Smooth muscle cell (in vitro differentiated cells): ENCODE results near the gene DCAF15. TPM values are rescaled to one million over a fixed set of nuclear protein-coding genes. Genes with fewer than 3 reads are reported as not detected.

ENCODE experiments used
- DNase-seq: peaks from one replicate; lab custom pipeline; 2025; ENCODE audit not compliant: unreplicated experiment; lab: John Stamatoyannopoulos, UW
- H2AFZ ChIP-seq: fragments of 200-600 bp; sonication (generic); 2 replicates; pipeline ENCODE4 v1.6.0; 2016; ENCODE audit warnings: antibody characterized with exemption, low read depth, mild to moderate bottlenecking
- H3F3A ChIP-seq: fragments of 200-600 bp; sonication (generic); 2 replicates; pipeline ENCODE4 v1.6.0; 2017; ENCODE audit warnings: antibody characterized with exemption, low read depth
- H3K27ac ChIP-seq: fragments of 200-600 bp; sonication (generic); 2 replicates; pipeline ENCODE4 v1.5.1; 2016; ENCODE audit warnings: low read depth, mild to moderate bottlenecking
- H3K27me3 ChIP-seq: fragments of 200-600 bp; sonication (generic); 2 replicates; pipeline ENCODE4 v1.6.1; 2016; ENCODE audit warnings: low read depth, mild to moderate bottlenecking
- H3K36me3 ChIP-seq: fragments of 200-600 bp; sonication (generic); 2 replicates; pipeline ENCODE4 v1.5.1; 2016; ENCODE audit warnings: low read depth
- H3K4me1 ChIP-seq: fragments of 200-600 bp; sonication (generic); 2 replicates; pipeline ENCODE4 v1.5.1; 2016; ENCODE audit warnings: low read depth
- H3K4me2 ChIP-seq: fragments of 200-600 bp; sonication (generic); 2 replicates; pipeline ENCODE4 v1.6.0; 2016; ENCODE audit warnings: mild to moderate bottlenecking
- H3K4me3 ChIP-seq: fragments of 200-600 bp; sonication (generic); 2 replicates; pipeline ENCODE4 v1.5.1; 2016; ENCODE audit warnings: mild to moderate bottlenecking
- H3K79me2 ChIP-seq: fragments of 200-600 bp; sonication (generic); 2 replicates; pipeline ENCODE4 v1.6.0; 2016; ENCODE audit warnings: low read depth, mild to moderate bottlenecking
- H3K9ac ChIP-seq: fragments of 200-600 bp; sonication (generic); 2 replicates; pipeline ENCODE4 v1.6.0; 2016; ENCODE audit warnings: low read depth
- H3K9me3 ChIP-seq: fragments of 200-600 bp; sonication (generic); replicated peaks from 2 replicates; pipeline ENCODE4 v1.5.1; 2016; ENCODE audit warnings: low read depth
- H4K20me1 ChIP-seq: fragments of 200-600 bp; sonication (generic); 2 replicates; pipeline ENCODE4 v1.6.0; 2016; ENCODE audit warnings: low read depth
- WGBS: methylation state at CpG from one replicate; pipeline ENCODE4 v1.1.7; 2016; ENCODE audit warnings: low lambda C conversion rate; 5-methylcytosine and 5-hydroxymethylcytosine counted together
- polyA plus RNA-seq: library from polyadenylated mRNA; unstranded; fragments of >200 nt; fragmentation: Nextera tagmentation; extraction: Ambion mirVana; gene quantifications from 2 replicates; pipeline ENCODE4 v1.2.1, GENCODE V29; 2016
- total RNA-seq: library from RNA; depleted of rRNA; stranded (reverse); fragments of >200 nt; gene quantifications from 2 replicates; pipeline ENCODE4 v1.2.3, GENCODE V29; 2014
- TF ChIP-seq, protein P1 (sequence below): fragments of 200-600 bp; sonication (generic); IDR thresholded peaks from 2 replicates; pipeline ENCODE4 v1.5.1; 2017; ENCODE audit warnings: borderline replicate concordance, mild to moderate bottlenecking, antibody characterized with exemption; ENCODE audit not compliant: insufficient read depth, poor library complexity, severe bottlenecking

Gene DCAF15
- total and polyA plus RNA-seq, 2 experiments from 2014 or later, result 12.4 to 27.0 TPM

DNA sequence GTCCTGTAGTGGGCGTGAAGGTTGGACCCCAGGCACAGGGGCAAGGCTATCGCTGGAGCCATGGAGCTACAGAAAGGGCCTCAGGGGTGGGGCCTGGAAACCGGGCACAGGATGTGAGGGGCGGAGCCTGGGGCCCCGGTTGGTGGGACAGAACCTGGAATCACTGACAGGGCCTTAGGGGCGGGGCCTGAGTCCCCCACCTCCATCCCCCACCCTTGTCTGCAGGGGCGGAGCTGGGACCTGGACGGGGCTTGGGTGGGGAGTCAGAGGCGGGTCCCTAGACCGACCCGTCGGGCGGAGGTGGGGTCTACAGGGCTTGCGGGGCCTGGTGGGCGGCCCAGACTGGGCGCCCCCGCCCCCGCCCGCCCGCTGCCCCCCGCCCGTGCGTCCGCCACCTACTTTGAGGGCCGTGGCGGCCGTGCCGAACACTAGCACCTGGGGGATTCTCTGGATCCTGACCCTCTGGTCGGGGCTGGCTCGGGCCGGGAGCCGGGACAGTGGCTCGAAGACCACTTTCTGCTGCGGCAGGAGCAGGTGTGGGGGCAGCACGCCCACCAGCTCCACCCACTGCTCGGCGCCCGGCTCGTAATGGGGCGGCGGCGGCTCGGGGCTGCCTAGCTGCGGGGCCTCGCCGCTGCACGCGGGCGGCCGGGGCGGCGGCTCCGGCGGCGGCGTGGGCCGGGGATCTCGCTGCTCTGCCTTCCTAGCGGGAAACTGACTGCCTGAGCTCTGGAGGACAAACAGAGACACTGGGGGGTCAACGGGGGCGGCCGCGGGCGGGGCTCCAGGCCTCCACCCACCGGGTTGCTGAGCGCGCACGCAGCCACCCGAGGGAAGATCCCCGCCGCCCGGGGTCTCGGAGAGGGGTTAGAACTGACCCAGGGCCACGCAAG, 26.3 kb downstream of the DCAF15 start:
- Histone ChIP-seq H3K9me3 (no peaks in the 10 kb centered on the region), H3K79me2 (no peaks in the 10 kb centered on the region), H3F3A (no peaks in the 10 kb centered on the region), H3K9ac (no peak overlapping the region), H3K4me1 (peaks cover 6% of the 10 kb centered on the region), H4K20me1 (no peaks in the 10 kb centered on the region), H2AFZ (no peak overlapping the region), H3K4me3 (peak overlapping the region; percentile 42), H3K4me2 (peak overlapping the region; percentile 86), H3K27ac (no peak overlapping the region), H3K36me3 (no peaks in the 10 kb centered on the region), H3K27me3 (no peaks in the 10 kb centered on the region)
- DNase-seq, result peak; percentile 58
- 3% methylated on average over 31 of the region's 74 CpGs for WGBS
- TF ChIP-seq, protein P1, sequence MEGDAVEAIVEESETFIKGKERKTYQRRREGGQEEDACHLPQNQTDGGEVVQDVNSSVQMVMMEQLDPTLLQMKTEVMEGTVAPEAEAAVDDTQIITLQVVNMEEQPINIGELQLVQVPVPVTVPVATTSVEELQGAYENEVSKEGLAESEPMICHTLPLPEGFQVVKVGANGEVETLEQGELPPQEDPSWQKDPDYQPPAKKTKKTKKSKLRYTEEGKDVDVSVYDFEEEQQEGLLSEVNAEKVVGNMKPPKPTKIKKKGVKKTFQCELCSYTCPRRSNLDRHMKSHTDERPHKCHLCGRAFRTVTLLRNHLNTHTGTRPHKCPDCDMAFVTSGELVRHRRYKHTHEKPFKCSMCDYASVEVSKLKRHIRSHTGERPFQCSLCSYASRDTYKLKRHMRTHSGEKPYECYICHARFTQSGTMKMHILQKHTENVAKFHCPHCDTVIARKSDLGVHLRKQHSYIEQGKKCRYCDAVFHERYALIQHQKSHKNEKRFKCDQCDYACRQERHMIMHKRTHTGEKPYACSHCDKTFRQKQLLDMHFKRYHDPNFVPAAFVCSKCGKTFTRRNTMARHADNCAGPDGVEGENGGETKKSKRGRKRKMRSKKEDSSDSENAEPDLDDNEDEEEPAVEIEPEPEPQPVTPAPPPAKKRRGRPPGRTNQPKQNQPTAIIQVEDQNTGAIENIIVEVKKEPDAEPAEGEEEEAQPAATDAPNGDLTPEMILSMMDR, result no peak

- Histone ChIP-seq H4K20me1 (no peaks in the 10 kb centered on the region), H3K9me3 (no peaks in the 10 kb centered on the region), H3K79me2 (no peaks in the 10 kb centered on the region), H2AFZ (no peak overlapping the region), H3K4me3 (peak overlapping the region; percentile 42), H3K36me3 (no peaks in the 10 kb centered on the region), H3F3A (no peaks in the 10 kb centered on the region), H3K4me1 (peaks cover 6% of the 10 kb centered on the region), H3K27me3 (no peaks in the 10 kb centered on the region), H3K4me2 (peak overlapping the region; percentile 86), H3K9ac (no peak overlapping the region), H3K27ac (no peak overlapping the region)
- TF ChIP-seq, protein P1, result no peak
- 27% methylated on average over 6 of the region's 12 CpGs for WGBS
- peak; percentile 50 for DNase-seq
Measured at GRCh38 chr19:13979244-13979615, 26.9 kb downstream of the DCAF15 start.

DNA sequence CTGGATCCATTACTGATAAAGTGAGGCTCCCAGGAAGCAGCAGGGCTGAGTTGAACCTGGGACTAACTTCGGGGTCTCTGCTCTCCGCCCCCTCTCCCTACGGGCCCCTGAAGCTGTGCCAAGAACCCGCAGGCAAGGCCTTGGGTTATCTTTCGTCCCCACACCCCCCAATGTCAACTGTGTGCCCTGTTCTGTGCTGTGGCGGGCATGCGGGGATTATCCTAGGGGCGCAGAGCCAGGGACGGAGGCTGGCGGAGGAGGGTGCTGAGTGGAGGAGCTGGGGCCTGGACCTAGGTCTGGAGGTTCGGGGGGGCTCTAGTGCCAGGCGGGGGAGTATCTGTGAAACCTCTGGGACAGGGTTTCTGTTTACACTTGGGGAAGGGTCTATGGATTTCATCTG, 27.4 kb downstream of the DCAF15 start:
- TF ChIP-seq, protein P1, result no peak
- Histone ChIP-seq H3F3A (no peaks in the 10 kb centered on the region), H3K27me3 (no peaks in the 10 kb centered on the region), H3K4me2 (peak overlapping the region; percentile 86), H3K27ac (no peak overlapping the region), H3K4me1 (peaks cover 6% of the 10 kb centered on the region), H3K4me3 (no peak overlapping the region), H3K36me3 (no peaks in the 10 kb centered on the region), H2AFZ (no peak overlapping the region), H4K20me1 (no peaks in the 10 kb centered on the region), H3K9me3 (no peaks in the 10 kb centered on the region), H3K9ac (no peak overlapping the region), H3K79me2 (no peaks in the 10 kb centered on the region)
- DNase-seq, result no peak
- WGBS, result 93% methylated on average over 12 of the region's 12 CpGs
